NCI-H69 (cell line): ENCODE data around the gene SCARB1.

Experiments used
- DNase-seq: peaks from one replicate; lab custom pipeline; 2025; lab: John Stamatoyannopoulos, UW

Gene SCARB1

GRCh38 chr12:124842073-124842749, 21.5 kb downstream of the SCARB1 start:
- no peak for DNase-seq

- DNase-seq, result no peak
These were observed 22.1 kb downstream of the SCARB1 start for GRCh38 chr12:124841558-124841945.

- peak; percentile 99 for DNase-seq
These were observed 25.5 kb downstream of the SCARB1 start for GRCh38 chr12:124837958-124838803.

DNA sequence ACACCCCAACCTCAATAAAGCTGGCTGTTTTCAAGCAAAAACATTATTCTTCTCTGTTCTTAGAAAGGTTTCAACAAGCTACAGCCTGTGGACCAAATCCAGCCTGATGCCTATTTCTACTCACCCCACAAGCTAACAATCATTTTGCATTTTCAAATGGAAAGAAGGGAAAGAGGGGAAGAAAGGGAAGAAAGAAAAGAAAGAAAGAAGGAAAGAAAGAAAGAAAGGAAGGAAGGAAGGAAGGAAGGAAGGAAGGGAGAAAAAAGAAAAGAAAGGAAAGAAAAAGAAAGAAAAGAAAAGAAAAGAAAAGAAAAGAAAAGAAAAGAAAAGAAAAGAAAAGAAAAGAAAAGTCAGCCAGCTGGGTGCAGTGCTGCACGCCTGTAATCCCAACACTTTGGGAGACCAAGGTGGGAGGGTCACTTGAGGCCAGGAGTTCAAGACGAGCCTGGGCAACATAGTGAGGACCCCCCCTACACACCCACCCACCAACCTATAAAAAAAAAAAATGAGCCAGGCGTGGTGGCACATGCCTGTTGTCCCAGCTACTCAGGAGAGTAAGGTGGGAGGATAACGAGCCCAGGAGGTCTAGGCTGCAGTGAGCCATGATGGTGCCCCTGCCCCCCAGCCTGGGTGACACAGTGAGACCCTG, 26.3 kb downstream of the SCARB1 start:
- no peak for DNase-seq

- no peak for DNase-seq
These were observed 26.9 kb downstream of the SCARB1 start for GRCh38 chr12:124836759-124837158.

DNA sequence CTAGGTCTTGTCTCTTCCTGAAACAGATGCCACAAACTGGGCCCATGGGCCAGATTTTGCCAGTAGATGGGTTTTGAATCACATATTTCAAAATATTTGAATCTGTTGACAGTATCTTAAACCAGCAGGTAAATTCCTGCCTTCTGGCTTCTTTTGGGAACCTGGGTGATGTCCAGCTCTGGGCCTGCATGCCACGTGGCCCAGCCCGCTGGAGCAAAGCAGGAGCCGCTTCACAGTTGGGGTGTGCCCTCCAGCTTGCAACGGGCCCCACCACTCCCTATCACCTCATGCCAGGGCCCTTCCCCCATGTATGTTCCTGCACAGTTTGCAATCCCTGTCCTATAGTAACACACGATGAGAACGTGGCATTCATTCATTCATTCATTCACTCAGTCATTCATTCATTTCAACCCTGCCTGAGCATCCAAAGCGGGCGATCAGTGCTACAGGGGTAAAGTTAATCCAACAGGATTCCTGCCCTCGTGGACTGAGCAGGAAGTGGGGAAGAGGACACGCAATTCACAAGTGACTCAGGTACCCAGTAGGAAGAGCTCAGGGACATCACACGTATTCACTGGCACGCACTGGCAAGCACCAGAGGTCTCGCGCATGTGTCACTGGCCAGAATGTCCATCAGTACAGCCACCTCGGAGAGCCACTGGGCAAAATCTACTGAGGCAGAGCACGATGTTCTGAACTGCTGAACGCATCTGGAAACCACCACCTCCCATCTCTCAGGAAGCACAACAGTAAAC, 27.8 kb downstream of the SCARB1 start:
- no peak for DNase-seq

DNA sequence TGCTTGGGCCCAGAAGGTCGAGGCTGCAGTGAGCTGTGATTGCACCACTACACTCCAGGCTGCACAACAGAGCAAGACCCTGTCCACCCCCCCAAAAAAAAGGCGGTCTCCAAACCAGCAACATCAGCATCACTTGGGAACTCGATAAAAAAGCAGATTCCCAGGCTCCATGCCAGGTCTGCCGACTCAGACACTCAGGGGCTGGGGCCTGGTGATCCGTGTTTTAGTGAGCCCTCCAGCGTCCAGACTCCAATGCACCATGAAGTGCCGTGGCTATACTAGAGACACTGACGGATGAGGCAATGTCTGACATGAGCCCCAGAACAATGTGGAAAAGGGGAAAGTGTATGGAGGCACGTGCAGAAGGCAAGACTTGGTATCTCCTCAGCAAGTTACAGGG, 28.8 kb downstream of the SCARB1 start:
- no peak for DNase-seq

DNA sequence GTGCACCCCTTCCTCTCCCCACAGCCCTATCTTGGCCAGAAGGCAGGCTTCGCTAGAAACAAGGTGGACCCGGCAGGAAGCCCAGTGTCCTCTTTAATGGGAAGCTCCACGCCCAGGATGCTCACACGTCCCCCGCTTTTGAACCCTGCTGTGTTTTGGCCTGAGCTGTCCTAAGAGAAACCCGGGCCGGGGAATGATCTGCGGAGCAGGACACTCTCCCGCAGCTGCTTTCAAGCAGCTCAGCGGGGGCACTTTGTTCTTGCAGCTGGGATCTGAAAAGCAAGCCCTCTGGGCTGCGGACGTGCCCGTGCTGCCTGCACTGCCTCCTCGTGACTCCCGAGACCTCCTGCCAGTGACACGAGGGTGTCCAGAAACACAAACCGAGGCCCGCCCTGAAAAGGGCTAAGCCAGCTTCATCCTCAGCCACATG, 30.0 kb downstream of the SCARB1 start:
- peak; percentile 99 for DNase-seq

DNA sequence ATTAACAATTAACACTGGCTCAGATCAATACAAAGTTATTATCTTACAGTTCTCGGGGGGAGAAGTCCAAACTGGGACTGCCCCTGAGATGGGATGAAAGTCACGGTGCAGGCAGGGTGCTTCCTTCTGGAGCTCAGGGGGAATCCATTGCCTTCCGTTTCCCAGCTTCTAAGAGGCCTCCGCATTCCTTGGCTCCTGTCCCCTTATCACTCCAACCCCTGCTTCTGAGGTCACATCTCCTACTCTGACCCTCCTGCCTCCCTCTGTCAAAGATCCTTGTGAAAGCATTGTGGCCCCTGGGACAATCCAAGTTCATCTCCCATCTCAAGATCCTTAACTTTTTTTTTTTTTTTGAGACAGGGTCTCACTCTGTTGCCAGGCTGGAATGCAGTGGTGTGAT, 30.8 kb downstream of the SCARB1 start:
- no peak for DNase-seq

- no peak for DNase-seq
These were observed 32.1 kb downstream of the SCARB1 start for GRCh38 chr12:124831590-124831989.

DNA sequence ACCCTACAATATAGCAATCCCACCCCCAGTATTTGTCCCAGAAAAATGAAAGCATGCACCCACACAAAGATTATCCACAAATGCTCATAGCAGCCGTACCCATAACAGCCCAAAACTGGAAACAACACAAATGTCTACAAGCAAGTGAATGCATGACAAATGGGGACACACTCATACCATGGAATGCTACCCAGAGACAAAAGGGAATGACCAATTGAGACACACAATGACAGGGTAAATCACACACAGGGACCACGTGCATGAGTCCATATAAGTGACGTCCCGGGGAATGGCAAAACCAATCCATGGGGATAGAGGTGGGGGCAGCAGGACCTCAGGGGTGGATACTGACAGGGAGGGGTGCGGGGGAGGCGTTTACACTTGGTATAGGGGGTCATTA, 33.4 kb downstream of the SCARB1 start:
- DNase-seq, result no peak

DNA sequence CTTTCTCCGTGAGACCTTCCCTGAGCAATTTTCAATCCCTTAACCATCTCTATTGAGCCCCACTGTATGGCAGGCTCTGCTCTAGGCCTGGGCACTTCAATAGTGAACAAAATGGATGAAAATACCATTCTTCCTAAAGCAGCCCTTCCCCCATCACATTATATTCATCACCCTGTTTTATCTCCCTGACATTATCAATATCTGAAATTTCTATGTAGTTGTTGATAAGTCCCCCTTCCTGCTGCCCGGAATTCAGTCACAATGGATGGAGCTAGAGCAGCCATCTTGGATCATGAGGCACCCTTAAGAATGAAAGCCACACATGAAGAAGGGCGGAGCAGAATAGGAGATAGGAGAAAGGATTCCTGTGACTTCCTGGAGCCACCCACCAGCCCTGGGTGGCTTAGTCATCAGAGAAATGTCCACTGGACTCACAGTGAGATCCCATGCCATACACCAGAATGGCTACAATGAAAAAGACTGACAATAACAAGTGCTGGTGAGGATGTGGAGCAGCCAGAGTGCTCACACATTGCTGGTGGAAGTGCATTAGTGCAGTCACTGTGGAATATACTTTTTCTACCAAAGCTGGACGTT, 33.9 kb downstream of the SCARB1 start:
- no peak for DNase-seq

DNA sequence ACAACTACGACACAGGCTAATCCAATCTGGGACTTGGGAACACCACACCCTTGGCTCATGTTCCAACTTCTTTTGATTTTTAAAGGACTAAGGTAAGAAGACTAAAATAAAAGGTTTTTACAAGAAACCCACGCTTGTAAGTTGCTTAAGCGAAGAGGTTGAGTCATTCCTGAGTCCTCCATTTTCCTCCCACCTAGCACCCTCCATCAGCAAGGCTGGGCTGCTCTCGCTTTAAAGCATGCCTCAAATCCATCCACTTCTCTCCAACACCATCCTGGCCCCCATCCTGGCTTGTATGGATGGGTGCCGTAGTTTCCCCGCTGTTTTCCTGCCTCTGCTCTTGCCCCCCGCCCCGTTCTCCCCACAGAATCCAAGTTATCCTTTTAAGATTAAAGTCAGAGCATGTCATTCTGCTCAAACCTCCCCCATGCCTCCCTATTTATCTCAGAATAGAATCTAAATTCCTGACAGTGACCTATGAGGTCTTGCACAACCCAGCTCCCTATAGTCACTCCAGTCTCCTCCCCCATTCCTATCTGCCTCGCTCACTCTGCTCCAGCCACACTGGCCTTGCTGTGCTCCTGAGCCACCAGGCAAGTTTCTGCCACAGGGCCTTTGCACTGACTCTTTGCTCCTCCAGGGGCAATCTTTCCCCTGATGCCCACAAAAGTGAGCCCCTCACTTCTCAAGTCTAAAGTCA, 34.5 kb downstream of the SCARB1 start:
- no peak for DNase-seq

- DNase-seq, result peak; percentile 48
These were observed 35.2 kb downstream of the SCARB1 start for GRCh38 chr12:124828264-124829007.

DNA sequence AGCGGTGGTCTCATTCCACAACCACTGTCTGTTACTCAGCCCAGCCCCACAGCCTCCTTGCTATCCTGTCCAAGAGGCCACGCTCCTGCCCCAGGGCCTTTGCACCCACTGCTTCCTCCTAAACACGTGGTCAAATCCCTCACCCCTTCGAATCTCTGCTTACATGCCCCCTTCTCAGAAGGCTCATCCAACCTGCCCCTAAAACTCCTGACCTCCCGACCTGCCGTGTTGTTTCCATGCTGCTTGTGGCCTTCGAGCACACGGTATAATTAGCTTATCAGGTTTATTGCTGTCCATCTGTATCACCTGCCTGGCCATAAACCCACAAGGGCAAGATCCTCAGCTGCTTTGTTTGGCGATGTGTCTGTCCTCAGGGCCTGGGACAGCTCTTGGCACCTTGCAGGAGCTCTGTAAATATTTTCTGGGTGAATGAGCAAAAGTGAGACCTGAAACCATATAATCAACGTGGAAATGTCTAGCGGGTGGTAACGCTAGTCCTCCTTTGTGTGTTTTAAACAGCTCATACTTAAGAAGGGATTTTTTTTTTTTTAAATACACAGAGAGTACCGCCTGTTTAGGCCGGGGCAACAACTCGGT, 36.0 kb downstream of the SCARB1 start:
- peak; percentile 97 for DNase-seq

GRCh38 chr12:124824195-124824594, 39.5 kb downstream of the SCARB1 start:
- no peak for DNase-seq

- no peak for DNase-seq
These were observed 40.2 kb downstream of the SCARB1 start for GRCh38 chr12:124823272-124823970.

DNA sequence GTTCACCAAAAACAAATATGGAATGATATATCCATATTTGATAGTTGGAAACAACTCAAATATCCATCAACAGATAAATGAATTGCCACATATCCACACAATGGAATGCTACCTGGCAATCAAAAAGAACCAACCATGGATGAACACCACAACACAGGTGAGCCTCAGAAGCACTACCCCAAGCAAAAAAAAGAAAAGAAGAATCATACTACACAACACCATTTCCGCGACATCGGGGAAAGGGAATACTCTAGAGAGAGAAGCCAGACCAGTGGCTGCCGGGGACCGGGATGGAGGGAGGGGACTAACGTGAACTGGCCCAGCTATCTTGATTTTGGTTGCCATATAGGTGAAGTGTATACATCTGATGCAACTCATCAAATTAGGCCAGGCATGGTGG, 41.4 kb downstream of the SCARB1 start:
- no peak for DNase-seq
